Heart right ventricle (tissue), 16 donors: ENCODE results near the gene MRGPRG. TPM values are rescaled to one million over a fixed set of nuclear protein-coding genes. Genes with fewer than 3 reads are reported as not detected.

Source experiments
- ATAC-seq, 8 donors: fragments of 200-7000 bp; cut with Tn5 transposase; one replicate each; pipeline ENCODE4 v1.9.1; 2020; ENCODE audit warnings: mild to moderate bottlenecking in 8 of 8, moderate library complexity in 8 of 8, moderate number of reproducible peaks in 1 of 8
- DNase-seq, 2 donors: peaks; one replicate each; pipeline ENCODE4 v3.0.0-alpha.2; 2020
- H3K27ac ChIP-seq, 10 donors: fragments of 200-600 bp; sonication (generic) in 2 of 10; one replicate each; pipeline versions ENCODE4 v1.5.0 to v1.8.0; 2020 to 2022; ENCODE audit warnings: mild to moderate bottlenecking in 3 of 10
- H3K27me3 ChIP-seq, 7 donors: fragments of 200-600 bp; one replicate each; pipeline ENCODE4 v1.8.0; 2021 to 2022; ENCODE audit warnings: mild to moderate bottlenecking in 2 of 7
- H3K36me3 ChIP-seq, 9 donors: fragments of 200-600 bp; sonication (generic) in 1 of 9; one replicate each; pipeline versions ENCODE4 v1.5.0 to v1.8.0; 2020 to 2022; ENCODE audit warnings: mild to moderate bottlenecking in 2 of 9
- H3K4me1 ChIP-seq, 9 donors: fragments of 200-600 bp; sonication (generic) in 1 of 9; one replicate each; pipeline versions ENCODE4 v1.5.0 to v1.8.0; 2020 to 2022; ENCODE audit warnings: mild to moderate bottlenecking in 4 of 9
- H3K4me3 ChIP-seq, 10 donors: fragments of 200-600 bp; sonication (generic) in 2 of 10; one replicate each; pipeline versions ENCODE4 v1.5.0 to v1.8.0; 2020 to 2022; ENCODE audit warnings: mild to moderate bottlenecking in 7 of 10, moderate library complexity in 2 of 10
- H3K9me3 ChIP-seq, 11 donors: fragments of 200-600 bp in 10 of 11; sonication (generic) in 2 of 11; one replicate each; pipeline versions ENCODE4 v1.5.0 to v1.8.0; 2013 to 2022; ENCODE audit warnings: mild to moderate bottlenecking in 2 of 11, control low read depth in 1 of 11, moderate library complexity in 1 of 11
- CTCF ChIP-seq, 9 donors: fragments of 200-600 bp; sonication (generic) in 2 of 9; IDR thresholded peaks; one replicate each; pipeline versions ENCODE4 v1.5.0 to v1.8.0; 2021 to 2022; ENCODE audit warnings: antibody characterized with exemption in 9 of 9, mild to moderate bottlenecking in 5 of 9, moderate library complexity in 1 of 9
- WGBS, 2 donors: extraction: QIAGEN DNeasy Blood & Tissue Kit; methylation state at CpG; one replicate each; pipeline ENCODE4 v1.1.7; 2013; ENCODE audit warnings: inconsistent platforms in 1 of 2; 5-methylcytosine and 5-hydroxymethylcytosine counted together
- intact Hi-C, 10 donors: fragments of 100-400 bp; cut with DNase I; formaldehyde crosslinking; loops; one replicate each; pipeline versions ENCODE4 v1.11.1 to v1.14.2; 2022
- polyA plus RNA-seq, 2 donors: library from polyadenylated mRNA; stranded (reverse); fragments of 200-250 nt; gene quantifications; one replicate each; pipeline ENCODE4 v1.2.3, GENCODE V29; 2013
- total RNA-seq, 10 donors: library from RNA; stranded (reverse); fragmentation: NEBNext Ultra II Directional in 3 of 10; extraction: Animal tissue kit (Norgen Biotek cat#: 25700) in 3 of 10; gene quantifications; one replicate each; pipeline versions ENCODE4 v1.2.1 to v1.2.4, GENCODE V29; 2021 to 2023
- donor health status: Arrhythmogenic right ventricular cardiomyopathy.
- donor health status: ischemic (EF 13 %, LVEDD 7.1; RV severe dilation, severe dysfunction).
- donor health status: healthy with polysubstance abuse.
- donor health status: DM: no; HTN: yes; CAD: no.
- donor health status: DM: no; HTN: no; CAD: no.
- donor health status: ischemic (EF 25% LVEDD 6.9; RV normal size, moderate dysfunction).
- donor health status: ischemic (EF 25% LVEDD 5.7; RV mildly dilated, moderate dysfunction).
- donor health status: healthy.
- donor health status: DM: yes; HTN: yes; CAD: no.
- donor health status: Ischemic cardiomyopathy.
- donor health status: ischemic (EF 35%, LVEDD 5.7; RV mildly dilated, moderate dysfunction).
- donor health status: nonischemic (EF 11% LVEDD 7.7; RV severe dilation, severe dysfunction).
- donor health status: DM: yes; HTN: yes; CAD: no.
- donor health status: PGD.
- donor health status: ischemic (EF 29% LVEDD 5.4; RV normal size, mild dysfunction).
- donor health status: nonischemic (EF 23%, LVEDD 6.1; RV moderate dilation, normal function).

The MRGPRG gene
- total and polyA plus RNA-seq, 12 donors = not detected

GRCh38 chr11:3214420-3214699 lies 4.3 kb downstream of the MRGPRG start:
- WGBS, 2 donors = 70 to 80% methylated on average over 4 of the region's 4 CpGs
- intact Hi-C loops = loop anchor here in 1 of 10 donors (5.0 kb wide), 1 partner anchor 47 kb away; the partner anchor contains the start of gene OSBPL5

GRCh38 chr11:3213659-3214419 lies 4.8 kb downstream of the MRGPRG start:
- 48 to 52% methylated on average over 24 of the region's 24 CpGs for WGBS, 2 donors
- Histone ChIP-seq H3K27me3 (peaks cover 0 to 54% (median 22%) of the 10 kb centered on the region in 7 donors), H3K36me3 (no peaks in the 10 kb centered on the region), H3K4me1 (peaks cover 0 to 5% (median 0%) of the 10 kb centered on the region in 9 donors), H3K4me3 (no peak overlapping the region), H3K9me3 (peaks cover 0 to 22% (median 12%) of the 10 kb centered on the region in 11 donors), H3K27ac (no peak overlapping the region)
- no peak for ATAC-seq
- intact Hi-C loops = loop anchor here in 1 of 10 donors (5.0 kb wide), 1 partner anchor 47 kb away; the partner anchor contains the start of gene OSBPL5
- DNase-seq = no peak
- no peak for TF ChIP-seq CTCF (IDR thresholded peaks at IDR 0.05)

More at GRCh38 chr11:3214420-3214699, 4.3 kb downstream of the MRGPRG start:
- no peak overlapping the region for H3K4me3 ChIP-seq
- H3K36me3 ChIP-seq = no peaks in the 10 kb centered on the region
- TF ChIP-seq CTCF (IDR thresholded peaks at IDR 0.05) = no peak
- peaks cover 0 to 5% (median 0%) of the 10 kb centered on the region in 9 donors for H3K4me1 ChIP-seq
- no peak for DNase-seq
- H3K9me3 ChIP-seq = peaks cover 0 to 22% (median 12%) of the 10 kb centered on the region in 11 donors
- ATAC-seq = no peak
- no peak overlapping the region for H3K27ac ChIP-seq
- peaks cover 0 to 59% (median 22%) of the 10 kb centered on the region in 7 donors for H3K27me3 ChIP-seq

GRCh38 chr11:3208272-3208671 lies 10.3 kb downstream of the MRGPRG start:
- intact Hi-C loops = no loop called here

More at GRCh38 chr11:3208272-3208671, 10.3 kb downstream of the MRGPRG start:
- no peaks in the 10 kb centered on the region for H3K36me3 ChIP-seq
- DNase-seq (no peak), ATAC-seq (no peak)
- 91% methylated on average over 6 of the region's 6 CpGs for WGBS, 2 donors
- no peak for TF ChIP-seq CTCF (IDR thresholded peaks at IDR 0.05)
- H3K9me3 ChIP-seq = peaks cover 0 to 22% (median 12%) of the 10 kb centered on the region in 11 donors
- no peak overlapping the region for H3K4me3 ChIP-seq
- H3K27ac ChIP-seq = no peak overlapping the region
- peaks cover 0 to 28% (median 14%) of the 10 kb centered on the region in 7 donors for H3K27me3 ChIP-seq
- peaks cover 3 to 20% (median 11%) of the 10 kb centered on the region in 9 donors for H3K4me1 ChIP-seq
